LNCaP clone FGC (cell line): Measurements from ENCODE around the gene SERPINB13.

Experiments used
- DNase-seq: peaks from one replicate; pipeline ENCODE4 v3.0.0-alpha.2; 2011; ENCODE audit warnings: low read depth
- H3K4me3 ChIP-seq: 2 replicates; pipeline ENCODE4 v1.5.1; 2011; ENCODE audit warnings: mild to moderate bottlenecking, low read depth, low read length, control low read depth
- TF ChIP-seq, protein P1 (sequence below): IDR thresholded peaks from 2 replicates; pipeline ENCODE4 v1.5.1; 2012; ENCODE audit warnings: mild to moderate bottlenecking; ENCODE audit not compliant: control insufficient read depth, insufficient read depth; ENCODE audit errors: extremely low read depth

The SERPINB13 gene

GRCh38 chr18:63646936-63647335 lies 59.8 kb downstream of the SERPINB13 start:
- TF ChIP-seq, protein P1, sequence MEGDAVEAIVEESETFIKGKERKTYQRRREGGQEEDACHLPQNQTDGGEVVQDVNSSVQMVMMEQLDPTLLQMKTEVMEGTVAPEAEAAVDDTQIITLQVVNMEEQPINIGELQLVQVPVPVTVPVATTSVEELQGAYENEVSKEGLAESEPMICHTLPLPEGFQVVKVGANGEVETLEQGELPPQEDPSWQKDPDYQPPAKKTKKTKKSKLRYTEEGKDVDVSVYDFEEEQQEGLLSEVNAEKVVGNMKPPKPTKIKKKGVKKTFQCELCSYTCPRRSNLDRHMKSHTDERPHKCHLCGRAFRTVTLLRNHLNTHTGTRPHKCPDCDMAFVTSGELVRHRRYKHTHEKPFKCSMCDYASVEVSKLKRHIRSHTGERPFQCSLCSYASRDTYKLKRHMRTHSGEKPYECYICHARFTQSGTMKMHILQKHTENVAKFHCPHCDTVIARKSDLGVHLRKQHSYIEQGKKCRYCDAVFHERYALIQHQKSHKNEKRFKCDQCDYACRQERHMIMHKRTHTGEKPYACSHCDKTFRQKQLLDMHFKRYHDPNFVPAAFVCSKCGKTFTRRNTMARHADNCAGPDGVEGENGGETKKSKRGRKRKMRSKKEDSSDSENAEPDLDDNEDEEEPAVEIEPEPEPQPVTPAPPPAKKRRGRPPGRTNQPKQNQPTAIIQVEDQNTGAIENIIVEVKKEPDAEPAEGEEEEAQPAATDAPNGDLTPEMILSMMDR: no peak
- no peak overlapping the region for H3K4me3 ChIP-seq
- DNase-seq: no peak

GRCh38 chr18:63648241-63648640 lies 61.1 kb downstream of the SERPINB13 start:
- DNase-seq: no peak
- TF ChIP-seq, protein P1: no peak
- H3K4me3 ChIP-seq: no peak overlapping the region
